Activated T-cell treated with anti-CD3 and anti-CD28 coated beads for 1 hour (primary cell): Measurements from ENCODE around the gene VPS35.
"Not testable (repeated sequence)": the region's sequence is repeated elsewhere in the genome, so short reads cannot be mapped to it uniquely, and the experiment has no call there.

ENCODE experiments used
- DNase-seq: peaks from one replicate; pipeline ENCODE4 v3.0.0-alpha.2; 2020; ENCODE audit warnings: low read depth

The VPS35 gene

DNA sequence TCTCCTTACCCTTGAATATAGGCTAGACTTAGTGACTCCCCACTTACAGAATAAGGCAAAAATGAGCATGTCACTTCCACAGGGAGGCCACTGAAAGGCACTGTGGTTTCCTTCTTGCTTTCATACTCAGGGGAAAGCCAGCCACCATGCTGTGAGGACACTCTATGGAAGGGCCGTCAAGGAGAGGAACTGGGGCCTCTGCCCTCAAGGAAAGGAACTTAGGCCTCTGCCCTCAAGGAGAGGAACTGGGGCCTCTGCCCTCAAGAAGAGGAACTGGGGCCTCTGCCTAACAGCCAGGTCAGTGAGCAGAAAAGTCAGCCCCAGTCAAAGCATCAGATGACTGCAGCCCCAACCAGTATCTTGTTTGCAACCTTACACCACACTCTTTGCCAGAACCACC lies 30.1 kb downstream of the VPS35 start:
- no peak for DNase-seq

DNA sequence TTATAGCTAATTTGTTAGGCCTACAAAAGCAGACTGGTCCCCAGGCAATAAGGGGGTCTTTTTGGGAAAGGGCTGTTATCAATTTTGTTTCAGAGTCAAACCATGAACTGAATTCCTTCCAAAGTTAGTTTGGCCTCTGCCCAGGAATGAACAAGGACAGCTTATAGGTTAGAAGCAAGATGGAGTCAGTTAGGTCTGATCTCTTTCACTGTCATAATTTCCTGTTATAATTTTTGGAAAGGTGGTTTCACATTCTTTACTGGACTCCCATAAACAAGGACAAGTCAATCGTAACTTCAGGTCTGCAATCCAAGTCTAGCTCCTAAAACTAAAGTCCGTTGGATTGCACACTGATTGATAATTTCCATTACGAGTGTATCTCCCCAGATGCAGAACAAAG lies 37.7 kb downstream of the VPS35 start:
- no peak for DNase-seq

DNA sequence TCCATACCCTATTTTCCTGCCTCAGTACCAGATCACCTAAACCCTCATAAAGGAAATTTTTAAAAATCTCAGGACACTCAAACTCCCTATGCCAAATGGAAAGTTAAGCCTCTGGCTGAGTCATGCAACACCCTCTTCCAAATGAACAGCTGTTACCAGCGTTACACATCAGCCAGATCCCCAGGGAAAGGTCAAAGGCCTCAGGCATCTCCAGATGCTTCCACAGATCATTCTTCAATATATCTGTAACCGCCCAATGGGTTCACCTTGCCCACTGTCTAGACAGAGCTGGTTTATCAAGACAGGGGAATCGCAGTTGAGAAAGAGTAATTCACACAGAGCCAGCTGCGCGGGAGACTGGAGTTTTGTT lies 38.7 kb downstream of the VPS35 start:
- DNase-seq: no peak

DNA sequence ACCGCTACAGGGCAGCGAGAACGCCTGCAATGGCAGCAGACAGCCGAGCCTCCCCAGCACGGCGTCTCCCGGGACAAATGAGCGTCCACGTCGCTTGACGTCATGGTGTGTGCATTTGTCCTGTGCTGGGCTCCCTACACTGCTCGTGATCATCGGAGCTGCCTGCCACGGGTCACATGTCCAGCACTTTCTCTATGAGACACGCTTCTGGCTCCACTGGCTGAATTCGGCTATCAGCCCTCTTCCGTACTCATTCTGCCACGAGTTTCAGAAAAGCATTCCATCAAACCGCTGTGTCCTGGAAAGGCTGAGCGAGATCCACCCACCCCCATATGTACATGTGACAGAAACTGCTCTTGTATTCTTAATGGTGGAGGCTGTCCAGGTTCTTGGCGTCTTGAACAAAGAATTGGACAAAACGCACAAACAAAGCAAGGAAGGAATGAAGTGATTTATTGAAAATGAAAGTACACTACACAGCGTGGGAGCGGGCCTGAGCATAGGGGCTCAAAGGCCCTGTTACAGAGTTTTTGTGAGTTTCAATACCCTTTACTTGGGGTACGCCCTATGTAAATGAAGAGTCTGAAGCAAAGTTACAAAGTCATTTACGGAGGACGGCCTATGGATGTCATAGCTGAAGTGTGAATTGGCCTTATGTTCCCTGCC lies 39.3 kb downstream of the VPS35 start:
- DNase-seq: no peak

DNA sequence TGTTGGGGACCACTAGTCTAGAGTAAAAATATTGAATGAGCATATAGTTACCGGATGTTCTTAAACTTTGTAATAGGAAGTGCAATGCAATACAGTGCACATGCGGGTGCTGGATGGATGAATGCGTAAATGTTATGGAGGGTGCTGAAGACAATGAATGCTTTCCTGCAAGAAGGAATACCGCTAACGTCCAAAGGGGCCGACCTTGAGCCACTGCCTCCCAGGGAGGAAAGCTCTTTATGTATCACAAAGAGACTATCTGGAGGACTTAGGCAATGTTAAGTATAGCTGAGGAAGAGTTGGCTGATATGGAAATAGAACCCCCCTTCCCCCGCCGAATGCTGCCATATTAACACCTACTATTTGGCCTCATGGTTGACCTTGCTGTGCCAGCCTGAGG lies 40.3 kb downstream of the VPS35 start:
- DNase-seq: no peak

DNA sequence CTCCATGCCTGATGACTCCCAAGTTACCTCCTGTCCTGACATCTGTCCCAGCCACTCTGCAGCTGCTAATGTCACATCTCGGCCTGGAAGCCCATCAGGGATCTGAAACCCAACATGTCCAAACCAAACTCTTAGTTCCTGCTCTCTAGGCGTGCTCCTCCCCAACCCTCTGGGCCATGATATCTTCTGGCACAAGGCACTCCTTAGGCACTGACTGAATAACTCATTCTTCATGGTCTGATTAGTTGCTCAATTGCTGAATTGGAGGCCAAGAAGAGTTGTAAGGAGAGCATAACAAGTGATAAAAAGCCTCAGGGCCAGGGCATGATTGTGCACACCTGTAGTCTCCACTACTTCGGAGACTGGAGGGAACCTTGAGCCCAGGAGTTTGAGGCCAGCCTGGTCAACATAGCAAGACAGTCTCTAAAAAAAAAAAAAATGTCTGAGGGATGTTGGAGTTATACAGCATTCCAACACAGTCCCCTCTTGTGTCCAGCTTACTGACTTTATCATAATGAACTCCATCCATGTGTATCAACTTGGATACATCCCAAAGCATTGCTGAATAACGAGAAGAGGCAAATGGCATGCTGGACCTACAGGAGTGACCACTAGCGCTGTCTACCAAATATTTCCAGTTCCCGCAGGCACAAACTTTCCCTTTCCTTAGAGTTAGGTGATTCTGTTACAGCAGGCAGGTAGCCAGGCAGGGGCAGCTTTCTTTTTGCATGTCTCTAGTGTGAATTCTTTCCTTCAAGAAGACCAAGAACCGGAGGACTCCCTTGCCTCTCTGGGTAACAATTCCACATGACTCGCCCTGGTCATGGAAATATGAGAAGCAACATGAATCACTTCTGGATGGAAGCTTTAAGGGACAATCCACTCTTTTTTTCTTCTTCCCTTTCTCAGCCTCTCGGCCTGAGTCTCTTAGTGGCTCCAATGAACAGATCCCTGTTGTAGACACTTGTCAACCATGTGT lies 49.7 kb downstream of the VPS35 start:
- no peak for DNase-seq

DNA sequence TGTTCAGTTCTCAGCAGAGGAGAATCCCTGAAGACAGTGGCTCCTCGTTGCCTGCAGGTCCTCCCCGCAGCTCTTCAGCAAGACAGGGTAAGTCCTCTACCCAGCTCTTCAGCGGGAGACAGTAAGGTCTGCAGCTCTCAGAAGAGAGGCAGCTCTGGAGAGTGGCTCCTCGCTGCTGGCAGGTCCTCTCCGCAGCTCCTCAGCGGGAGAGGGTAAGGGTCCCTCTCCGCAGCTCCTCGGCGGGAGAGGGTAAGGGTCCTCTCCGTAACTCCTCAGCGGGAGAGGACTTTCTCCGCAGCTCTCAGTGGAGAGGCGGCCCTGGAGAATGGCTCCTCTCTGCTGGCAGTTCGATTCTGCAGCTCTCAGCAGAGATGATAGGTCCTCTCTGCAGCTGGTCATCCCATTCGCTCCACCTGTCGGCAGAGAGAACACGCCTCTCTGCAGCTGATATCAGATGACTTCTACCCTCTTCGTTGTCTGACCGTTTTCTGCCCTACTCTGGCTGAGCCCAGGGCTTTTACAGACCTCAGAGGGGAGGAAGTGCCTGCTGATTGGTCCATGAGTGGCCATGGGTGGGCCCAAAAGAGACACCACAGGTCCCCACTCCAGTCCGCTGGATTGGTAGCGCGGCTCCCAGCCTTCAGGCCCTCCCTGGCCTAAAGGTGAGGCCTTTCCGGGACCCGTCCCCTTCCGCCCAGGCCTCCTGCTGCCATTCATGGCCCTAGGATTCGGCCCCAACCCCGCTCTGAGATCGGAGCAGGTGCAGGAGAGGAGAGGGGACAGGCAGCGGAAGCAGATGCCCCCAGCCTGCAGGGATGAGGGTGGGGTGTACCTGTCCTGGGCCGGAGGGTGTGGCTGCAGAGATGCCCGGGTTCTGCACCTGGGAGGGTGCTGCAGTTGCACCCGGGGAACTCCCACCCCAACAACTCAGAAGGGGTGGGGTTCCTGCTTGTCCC lies 55.9 kb downstream of the VPS35 start:
- DNase-seq: no peak

DNA sequence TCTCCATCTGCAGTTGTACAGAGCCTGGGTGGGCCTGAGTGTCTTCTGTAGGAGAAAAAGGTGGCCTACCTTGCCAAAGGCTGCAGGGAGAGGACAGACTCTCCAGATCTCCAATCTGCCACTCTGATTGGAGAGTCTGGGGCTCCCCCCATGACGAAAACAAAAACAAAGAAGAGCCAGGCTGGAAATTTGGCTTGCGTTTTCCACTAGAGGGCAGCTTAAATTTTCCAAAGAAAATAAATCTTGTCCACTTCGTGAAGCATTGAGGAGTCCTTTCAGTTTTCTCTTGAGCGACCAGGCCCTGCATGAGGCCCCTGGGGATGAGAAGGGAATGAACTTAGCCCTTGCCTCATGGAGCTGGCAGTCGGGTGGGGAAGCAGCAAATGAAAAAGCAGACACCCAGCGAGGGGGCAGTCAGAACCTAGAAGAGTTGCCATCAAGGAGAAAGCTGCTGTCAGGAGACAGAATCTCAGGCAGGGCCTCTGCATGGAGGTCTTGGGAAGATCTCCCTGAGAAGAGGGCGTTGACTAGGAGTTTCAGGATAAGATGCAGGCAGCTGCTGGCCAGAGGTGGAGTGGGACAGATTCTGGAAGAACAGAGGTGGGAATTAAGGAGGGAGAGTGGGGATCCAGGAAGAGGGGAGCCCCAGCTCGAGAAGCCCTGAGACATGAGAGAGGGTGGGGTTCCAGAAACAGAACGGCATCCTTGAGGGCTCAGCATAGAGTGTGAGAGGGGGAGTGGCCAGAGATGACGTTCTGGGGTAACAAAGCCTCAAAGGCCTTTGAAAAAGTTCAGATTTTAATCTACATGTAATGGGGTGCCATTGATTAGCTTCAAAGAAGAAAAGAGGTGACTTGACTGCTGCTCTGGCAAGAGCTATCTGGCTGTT lies 59.4 kb downstream of the VPS35 start:
- DNase-seq: no peak

DNA sequence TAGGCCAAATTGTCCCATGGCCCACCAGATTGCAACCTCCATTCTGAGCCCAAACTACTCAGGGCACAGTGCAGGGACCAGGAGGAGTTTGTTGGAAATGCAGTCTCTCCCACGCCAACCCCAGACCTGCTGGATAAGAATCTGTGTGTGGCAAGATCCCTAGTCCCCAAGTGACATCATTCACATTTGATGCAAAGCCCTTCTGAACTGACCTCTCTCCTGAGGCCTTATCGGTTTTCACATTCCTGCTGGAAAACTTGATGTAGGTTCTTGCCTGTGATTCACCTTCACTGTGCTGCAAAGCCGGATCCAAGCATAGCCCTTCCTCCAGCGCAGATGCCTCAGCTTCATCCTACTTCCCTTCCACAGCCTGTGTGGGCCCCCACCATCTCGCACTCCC lies 61.2 kb downstream of the VPS35 start:
- no peak for DNase-seq

DNA sequence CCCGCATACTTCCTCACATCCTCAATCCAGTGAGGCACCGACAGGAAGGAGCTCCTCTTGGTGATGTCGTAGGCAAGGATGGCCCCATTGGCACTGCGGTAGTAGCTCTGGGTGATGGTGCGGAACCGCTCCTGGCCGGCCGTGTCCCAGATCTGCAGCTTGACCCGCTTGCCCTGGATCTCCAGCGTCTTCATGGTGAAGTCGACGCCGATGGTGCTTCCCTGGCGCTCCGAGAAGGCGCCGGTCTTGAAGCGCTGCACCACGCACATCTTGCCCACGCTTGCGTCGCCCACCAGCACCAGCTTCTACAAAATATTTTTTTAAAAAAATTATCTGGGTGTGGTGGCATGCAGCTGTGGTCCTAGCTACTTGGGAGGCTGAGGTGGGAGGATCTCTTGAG lies 62.3 kb downstream of the VPS35 start:
- DNase-seq: not testable (repeated sequence)

DNA sequence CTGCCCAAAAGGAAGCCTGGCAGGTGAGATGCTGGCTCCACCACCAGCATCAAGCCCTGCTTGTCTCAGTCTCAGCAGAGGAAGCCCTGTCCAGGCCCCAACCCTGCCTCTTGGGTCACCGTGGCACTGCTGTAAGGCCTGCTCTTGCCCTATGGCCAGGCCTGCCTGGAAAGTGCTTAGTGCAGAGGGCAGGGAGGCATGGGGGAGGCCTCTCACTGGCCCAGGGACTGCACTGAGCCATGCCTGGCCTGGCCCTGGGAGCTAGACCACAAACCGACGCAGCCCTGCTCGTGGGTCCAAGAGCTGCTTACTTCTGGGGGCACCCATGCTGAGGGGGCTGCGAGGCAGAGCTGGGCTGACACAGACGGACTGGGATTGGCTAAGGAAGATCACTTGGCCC lies 64.1 kb downstream of the VPS35 start:
- not testable (repeated sequence) for DNase-seq

DNA sequence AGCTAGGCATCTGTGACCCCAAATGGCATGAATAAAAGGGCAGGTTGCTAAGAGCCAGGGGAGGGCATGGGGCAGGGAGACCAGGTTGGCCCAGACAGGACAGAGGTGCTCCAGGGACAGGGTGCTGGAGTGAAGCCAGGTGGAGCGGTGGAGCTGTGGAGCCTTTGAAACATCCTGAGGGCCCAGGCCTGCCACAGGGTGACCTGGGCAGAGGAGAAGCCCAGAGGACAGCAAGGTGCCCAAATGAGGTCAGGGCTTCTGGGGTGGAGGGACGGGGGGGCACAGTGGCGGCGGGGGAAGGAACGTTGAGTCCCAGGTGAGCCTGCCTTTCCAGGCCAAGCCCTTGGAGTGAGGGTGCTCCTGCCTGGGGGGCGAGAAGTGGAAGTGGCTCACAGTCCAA lies 65.3 kb downstream of the VPS35 start:
- DNase-seq: not testable (repeated sequence)

DNA sequence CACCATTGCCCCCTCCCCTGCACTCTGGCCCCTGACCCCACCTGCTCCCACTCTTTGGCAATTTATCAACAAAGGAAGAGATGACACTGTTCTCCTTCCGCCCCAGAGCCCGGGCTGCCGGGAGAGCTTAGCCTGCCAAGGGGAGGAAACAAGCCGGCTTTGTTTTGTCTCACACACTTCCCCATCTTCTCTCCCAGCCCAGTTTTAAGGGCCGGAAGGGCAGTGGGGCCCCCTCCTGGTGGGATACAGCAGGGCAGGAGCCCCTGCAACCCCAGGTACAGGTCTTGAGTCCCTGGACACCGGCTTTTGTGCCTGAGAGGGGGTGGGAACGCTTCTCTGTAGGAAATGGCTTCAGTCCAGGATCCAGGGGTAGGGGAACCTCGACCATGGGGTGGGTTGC lies 65.7 kb downstream of the VPS35 start:
- DNase-seq: not testable (repeated sequence)

DNA sequence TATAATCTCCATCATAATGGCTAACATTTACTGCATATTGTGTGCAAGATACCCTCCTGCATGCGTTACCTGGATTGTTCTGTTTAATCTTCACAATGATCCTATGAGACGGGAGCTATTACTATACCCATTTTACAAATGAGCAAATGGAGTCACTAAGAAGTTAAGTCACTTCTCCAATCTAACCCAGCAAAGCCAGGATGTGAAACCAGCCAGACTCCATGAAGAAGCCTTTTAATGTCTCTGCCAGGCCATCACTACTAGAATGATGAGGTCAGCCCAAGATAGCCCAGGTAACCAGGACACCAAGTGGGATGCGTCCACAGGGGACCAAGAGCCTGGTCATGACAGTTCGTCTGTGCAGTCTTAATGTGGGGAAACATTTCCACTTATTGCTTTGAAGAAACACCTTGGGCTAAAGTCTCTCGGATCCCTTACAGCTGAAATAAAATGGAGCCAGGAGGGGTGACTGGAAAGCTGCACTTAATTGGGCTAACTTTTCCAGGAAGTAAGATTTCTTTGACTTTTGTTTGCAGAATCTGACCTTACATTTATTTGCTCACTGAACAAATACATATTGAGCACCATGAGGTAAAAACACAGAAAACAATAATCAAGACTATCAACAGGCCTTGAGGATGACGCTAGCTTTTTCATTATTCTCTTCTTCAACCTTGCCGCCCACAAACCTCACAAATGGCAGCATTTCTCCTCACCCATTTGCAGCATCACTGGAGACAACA lies 66.9 kb downstream of the VPS35 start:
- DNase-seq: no peak

DNA sequence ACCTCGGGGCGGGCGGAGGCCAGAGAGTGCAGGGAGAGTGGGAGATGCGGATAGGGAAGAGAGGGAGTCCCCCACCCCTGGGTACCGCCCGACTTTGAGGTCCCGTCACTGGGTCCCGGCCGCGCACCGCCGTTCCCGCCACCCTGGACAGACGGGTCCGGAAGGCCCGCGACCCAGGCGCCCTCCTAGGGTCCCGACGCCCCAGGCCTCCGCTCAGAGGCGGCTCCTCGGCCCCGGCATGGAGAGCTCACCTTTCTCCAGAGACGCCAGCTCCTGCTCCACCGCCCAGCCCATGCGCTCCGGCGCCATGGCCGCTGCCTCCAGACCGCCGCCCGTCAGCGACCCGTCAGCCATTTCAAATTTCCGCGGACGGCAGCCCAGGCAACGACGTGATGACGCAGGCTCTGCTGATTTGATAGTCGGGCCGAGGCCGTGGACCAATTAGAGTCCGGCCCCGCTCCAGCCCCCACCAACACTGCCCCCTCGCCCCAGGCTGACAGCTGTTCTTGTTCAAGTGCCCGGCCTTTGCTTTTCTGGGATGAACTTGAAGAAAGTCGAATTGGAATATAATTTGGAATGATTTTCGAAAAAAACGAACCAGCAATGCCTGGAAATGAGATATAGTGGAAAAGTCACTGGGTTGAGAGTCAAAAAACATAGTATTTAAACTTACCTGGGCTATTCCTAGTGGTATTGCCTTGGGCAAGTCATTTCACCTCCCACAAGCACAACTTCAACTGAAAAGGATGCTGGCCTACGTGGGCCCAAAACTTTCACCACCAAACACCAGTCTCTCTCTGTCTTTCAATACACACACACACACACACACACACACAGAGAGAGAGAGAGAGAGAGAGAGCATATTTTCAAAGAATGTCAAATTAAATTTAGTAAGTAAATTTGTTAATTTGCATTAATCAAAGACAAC lies 67.7 kb downstream of the VPS35 start, which contains the start of gene SHCBP1:
Gene SHCBP1 (minus strand): TSS at position 374 of the 928 bp plus-strand sequence. CDS start 20 bp downstream, at position 354.
- DNase-seq: peak; percentile 27

DNA sequence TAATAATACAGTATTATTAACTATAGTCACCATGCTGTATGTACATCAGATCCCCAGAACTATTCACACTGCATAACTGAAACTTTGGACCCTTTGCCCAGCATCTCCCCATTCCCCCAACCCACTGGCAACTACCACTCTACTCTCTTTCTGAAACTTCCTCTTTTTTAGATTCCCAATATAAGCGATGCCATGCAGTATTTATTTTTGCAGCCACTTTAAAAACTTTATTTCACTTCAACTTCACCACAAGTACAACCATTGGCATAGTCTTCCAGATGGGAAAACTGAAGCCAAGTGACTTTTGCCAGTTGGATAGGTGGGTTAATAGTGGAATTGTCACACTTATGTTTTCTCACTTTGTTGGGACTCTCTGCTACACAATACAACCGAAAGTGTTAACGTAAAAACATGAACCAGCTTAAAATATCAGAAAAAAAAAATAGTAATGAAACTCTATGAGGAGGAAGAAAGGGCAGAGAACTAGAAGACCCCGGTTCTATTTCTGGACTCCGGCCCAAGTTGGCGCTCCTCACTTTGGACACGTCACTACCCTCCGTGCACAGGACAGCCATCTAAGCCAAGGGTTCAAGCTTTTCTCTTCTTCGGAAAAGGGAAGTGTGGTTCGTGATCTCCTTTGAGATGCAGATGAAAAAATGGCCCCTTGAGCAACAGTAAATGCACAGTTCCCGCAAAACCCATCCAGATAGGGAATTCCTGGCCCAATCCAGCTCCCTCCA lies 68.5 kb downstream of the VPS35 start:
- no peak for DNase-seq

DNA sequence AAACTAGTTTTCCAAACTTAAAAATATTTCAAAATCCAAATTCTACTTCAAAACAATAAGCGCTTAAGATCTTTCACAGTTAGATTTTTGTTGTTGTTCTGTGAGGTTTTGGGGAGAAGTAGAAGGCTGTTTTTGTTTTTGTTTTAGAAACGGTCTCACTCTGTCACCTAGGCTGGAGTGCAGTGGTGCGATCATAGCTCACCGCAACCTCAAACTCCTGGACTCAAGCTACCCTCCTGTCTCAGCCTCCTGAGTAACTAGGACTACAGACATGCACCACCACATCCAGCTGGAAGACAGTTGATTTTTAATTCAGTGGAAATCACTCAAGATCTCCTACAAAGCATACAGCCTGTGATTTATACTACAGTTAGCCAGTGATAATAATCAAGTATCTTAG lies 70.5 kb downstream of the VPS35 start:
- DNase-seq: no peak

DNA sequence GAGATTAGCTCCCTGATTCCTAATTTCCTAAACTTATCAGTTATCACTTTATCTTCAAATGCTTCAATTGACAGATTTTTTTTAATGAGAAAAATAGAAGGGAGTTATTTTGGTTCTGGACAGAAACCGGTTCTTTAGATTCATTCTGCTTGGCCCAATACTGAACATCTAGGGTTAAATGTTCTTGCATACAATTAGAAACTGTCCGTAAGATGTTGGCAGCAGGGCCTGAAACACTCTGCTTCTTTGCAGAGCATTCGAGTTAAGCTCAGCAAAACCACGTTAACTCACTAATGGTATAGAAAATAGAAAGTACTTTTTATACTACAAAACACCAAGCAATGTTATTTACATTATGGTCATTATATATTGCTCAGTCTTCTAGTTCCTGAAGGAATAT lies 75.0 kb downstream of the VPS35 start:
- DNase-seq: no peak

DNA sequence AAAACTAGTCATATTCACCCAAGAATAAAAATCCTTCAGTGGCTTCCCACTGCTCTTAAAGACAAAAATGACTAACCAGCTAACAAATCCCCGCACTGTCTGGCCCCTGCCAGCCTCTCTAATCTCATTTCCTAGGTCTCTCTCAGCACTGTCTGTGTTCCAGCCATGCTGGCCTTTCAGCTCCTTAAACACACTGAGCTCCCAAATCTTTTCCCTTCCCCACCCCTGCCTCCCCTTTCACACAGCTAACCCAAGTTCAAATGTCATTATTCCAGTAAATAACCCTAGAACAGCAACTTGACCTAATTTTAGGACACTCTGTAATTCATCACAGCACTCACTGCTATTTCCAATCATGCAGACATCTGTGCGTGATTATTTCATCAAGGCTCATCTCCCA lies 75.6 kb downstream of the VPS35 start:
- DNase-seq: no peak
